Endothelial cell (in vitro differentiated cells): ENCODE measurements around the gene C16orf78. TPM values are rescaled to one million over a fixed set of nuclear protein-coding genes. Genes with fewer than 3 reads are reported as not detected.

Experiments used
- DNase-seq: peaks from one replicate; pipeline ENCODE4 v3.0.0; 2021; ENCODE audit warnings: low spot score
- H3K27ac Mint-ChIP-seq: one replicate; pipeline ENCODE4 v1.8.0; 2021; ENCODE audit warnings: mixed read lengths, inconsistent platforms; ENCODE audit not compliant: unreplicated experiment
- H3K27me3 Mint-ChIP-seq: one replicate; pipeline ENCODE4 v1.8.0; 2021; ENCODE audit warnings: mild to moderate bottlenecking, moderate library complexity, mixed read lengths, inconsistent platforms; ENCODE audit not compliant: unreplicated experiment
- H3K36me3 Mint-ChIP-seq: one replicate; pipeline ENCODE4 v1.8.0; 2021; ENCODE audit warnings: mild to moderate bottlenecking, low read depth, mixed read lengths, inconsistent platforms; ENCODE audit not compliant: unreplicated experiment
- H3K4me1 Mint-ChIP-seq: one replicate; pipeline ENCODE4 v1.8.0; 2021; ENCODE audit warnings: mild to moderate bottlenecking, mixed read lengths, inconsistent platforms; ENCODE audit not compliant: unreplicated experiment
- H3K4me3 Mint-ChIP-seq: one replicate; pipeline ENCODE4 v1.8.0; 2021; ENCODE audit warnings: mild to moderate bottlenecking, mixed read lengths, inconsistent platforms; ENCODE audit not compliant: unreplicated experiment
- H3K9me3 Mint-ChIP-seq: one replicate; pipeline ENCODE4 v1.8.0; 2021; ENCODE audit warnings: mixed read lengths, inconsistent platforms; ENCODE audit not compliant: unreplicated experiment
- total RNA-seq: library from RNA; stranded (reverse); fragmentation: NEBNext Ultra II Directional; extraction: Animal tissue kit (Norgen Biotek cat#: 25700); gene quantifications from one replicate; pipeline ENCODE4 v1.2.1, GENCODE V29; 2021; ENCODE audit not compliant: unreplicated experiment
- TF ChIP-seq, protein P1 (sequence below): fragments of 200-600 bp; sonication (generic); IDR thresholded peaks from one replicate; pipeline ENCODE4 v1.5.0; 2021; ENCODE audit warnings: antibody characterized with exemption; ENCODE audit not compliant: unreplicated experiment

The C16orf78 gene
- total RNA-seq, 1 donor from 2014 or later = not detected

DNA sequence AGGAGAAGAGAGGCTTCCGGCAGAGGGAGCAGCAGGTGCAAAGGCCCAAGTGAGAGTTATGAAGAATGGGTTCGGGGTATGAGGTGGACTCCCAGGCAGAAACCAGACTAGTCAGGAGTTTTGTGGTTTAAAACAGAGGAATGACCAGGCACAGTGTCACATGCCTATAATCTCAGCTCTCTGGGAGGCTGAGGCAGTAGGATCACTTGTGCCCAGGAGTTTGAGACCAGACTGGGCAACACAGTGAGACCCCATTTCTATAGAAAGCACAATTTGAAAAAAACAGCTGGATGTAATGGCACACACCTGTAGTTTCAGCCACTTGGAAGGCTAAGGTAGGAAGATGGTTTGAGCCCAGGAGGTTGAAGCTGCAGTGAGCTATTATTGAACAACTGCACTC, 43.8 kb downstream of the C16orf78 start:
- H3K4me3 Mint-ChIP-seq = no peak overlapping the region
- no peaks in the 10 kb centered on the region for H3K9me3 Mint-ChIP-seq
- TF ChIP-seq, protein P1, sequence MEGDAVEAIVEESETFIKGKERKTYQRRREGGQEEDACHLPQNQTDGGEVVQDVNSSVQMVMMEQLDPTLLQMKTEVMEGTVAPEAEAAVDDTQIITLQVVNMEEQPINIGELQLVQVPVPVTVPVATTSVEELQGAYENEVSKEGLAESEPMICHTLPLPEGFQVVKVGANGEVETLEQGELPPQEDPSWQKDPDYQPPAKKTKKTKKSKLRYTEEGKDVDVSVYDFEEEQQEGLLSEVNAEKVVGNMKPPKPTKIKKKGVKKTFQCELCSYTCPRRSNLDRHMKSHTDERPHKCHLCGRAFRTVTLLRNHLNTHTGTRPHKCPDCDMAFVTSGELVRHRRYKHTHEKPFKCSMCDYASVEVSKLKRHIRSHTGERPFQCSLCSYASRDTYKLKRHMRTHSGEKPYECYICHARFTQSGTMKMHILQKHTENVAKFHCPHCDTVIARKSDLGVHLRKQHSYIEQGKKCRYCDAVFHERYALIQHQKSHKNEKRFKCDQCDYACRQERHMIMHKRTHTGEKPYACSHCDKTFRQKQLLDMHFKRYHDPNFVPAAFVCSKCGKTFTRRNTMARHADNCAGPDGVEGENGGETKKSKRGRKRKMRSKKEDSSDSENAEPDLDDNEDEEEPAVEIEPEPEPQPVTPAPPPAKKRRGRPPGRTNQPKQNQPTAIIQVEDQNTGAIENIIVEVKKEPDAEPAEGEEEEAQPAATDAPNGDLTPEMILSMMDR = no peak
- H3K4me1 Mint-ChIP-seq = peaks cover 3% of the 10 kb centered on the region
- H3K36me3 Mint-ChIP-seq = peaks cover 13% of the 10 kb centered on the region
- DNase-seq = no peak
- no peak overlapping the region for H3K27ac Mint-ChIP-seq
- peaks cover 7% of the 10 kb centered on the region for H3K27me3 Mint-ChIP-seq

DNA sequence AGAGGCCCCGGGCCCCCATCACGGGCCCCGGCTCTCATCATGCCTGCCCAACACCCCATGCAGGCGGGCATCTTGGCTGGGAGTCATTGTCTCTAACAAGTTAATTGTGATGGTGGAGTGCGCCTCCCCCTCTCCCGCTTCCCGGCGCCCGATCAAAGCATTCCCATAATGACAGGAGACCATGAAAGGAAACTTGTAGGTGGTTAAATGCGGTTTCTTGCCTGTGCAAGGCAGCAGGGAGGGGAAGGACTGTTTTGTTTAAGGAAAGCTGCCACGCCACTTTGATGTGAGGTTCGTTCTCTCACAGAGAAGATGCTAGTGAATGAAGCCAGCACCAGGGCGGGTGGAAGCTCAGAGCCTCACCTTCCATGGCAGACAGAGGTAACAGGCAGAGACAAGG, 45.4 kb downstream of the C16orf78 start:
- H3K36me3 Mint-ChIP-seq = peaks cover 14% of the 10 kb centered on the region
- H3K9me3 Mint-ChIP-seq = no peaks in the 10 kb centered on the region
- peaks cover 3% of the 10 kb centered on the region for H3K4me1 Mint-ChIP-seq
- H3K27ac Mint-ChIP-seq = no peak overlapping the region
- no peaks in the 10 kb centered on the region for H3K27me3 Mint-ChIP-seq
- no peak for DNase-seq
- H3K4me3 Mint-ChIP-seq = no peak overlapping the region
- TF ChIP-seq, protein P1 = no peak

DNA sequence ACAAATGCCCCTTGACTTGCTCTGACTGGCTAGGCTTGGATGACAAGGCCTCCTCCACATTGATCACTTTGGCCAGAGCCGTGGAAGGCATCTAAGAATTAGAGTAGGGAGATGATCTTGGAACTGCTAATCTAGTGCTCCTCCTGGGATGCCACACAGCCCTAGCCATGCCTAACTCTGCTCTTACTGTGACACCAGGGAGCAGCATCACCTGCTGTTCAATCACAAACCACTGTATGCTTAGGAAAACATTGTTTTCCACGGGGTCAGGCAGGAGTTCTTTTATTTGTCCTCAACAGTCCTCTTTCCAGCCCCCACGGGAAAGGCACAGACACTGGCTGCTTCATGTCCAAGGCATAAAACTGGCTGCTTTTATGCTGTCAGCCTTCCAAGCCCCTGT, 46.3 kb downstream of the C16orf78 start:
- no peaks in the 10 kb centered on the region for H3K27me3 Mint-ChIP-seq
- H3K4me1 Mint-ChIP-seq = peaks cover 3% of the 10 kb centered on the region
- no peak overlapping the region for H3K27ac Mint-ChIP-seq
- TF ChIP-seq, protein P1 = no peak
- no peak for DNase-seq
- H3K36me3 Mint-ChIP-seq = peaks cover 9% of the 10 kb centered on the region
- H3K4me3 Mint-ChIP-seq = no peak overlapping the region
- H3K9me3 Mint-ChIP-seq = no peaks in the 10 kb centered on the region

DNA sequence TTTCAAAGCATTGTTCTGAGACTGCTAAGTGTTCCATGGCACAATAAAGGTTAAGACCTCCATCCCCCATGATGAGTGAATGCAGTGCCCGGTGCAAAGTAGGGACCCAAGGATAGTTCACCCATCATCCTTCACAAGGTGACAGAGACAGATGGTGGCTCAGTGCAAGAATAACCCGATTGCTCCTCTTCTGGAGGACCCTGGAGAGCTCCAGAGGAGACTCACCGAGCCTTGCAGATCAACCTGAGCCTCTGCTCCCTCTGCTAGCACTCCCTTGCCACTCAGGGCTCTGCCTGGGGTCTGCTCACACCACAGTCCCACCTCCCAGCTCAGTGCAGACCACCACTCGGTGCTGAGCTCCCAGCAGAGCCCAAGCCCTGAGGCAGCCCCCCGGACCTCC, 49.3 kb downstream of the C16orf78 start:
- TF ChIP-seq, protein P1 = no peak

DNA sequence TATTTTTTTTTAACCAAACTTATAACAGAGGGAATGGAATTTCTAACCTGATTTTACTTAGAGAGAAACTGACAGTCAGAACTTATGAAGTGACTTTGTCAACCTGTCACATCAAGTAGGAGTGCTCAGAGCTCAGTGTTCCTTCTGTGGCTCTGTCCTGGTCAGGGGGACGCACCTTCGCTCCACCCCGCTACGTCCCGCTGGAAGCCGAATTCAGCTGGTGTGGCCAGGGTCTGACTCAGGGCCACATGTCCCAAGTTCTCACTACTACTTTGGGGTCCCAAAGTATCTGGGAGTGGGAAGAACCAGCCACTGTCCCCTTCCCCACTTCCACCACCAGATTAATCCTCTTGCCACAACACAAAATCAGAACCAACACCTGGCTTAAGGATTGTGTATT, 51.4 kb downstream of the C16orf78 start:
- Mint-ChIP-seq H3K4me3 (no peak overlapping the region), H3K27me3 (peaks cover 1% of the 10 kb centered on the region), H3K4me1 (peaks cover 8% of the 10 kb centered on the region), H3K9me3 (no peaks in the 10 kb centered on the region), H3K27ac (no peak overlapping the region), H3K36me3 (peaks cover 26% of the 10 kb centered on the region)
- no peak for DNase-seq
- TF ChIP-seq, protein P1 = no peak

More for the DNA sequence above, 49.3 kb downstream of the C16orf78 start:
- Mint-ChIP-seq H3K9me3 (no peaks in the 10 kb centered on the region), H3K4me3 (no peak overlapping the region), H3K4me1 (peaks cover 3% of the 10 kb centered on the region), H3K27ac (no peak overlapping the region), H3K27me3 (no peaks in the 10 kb centered on the region), H3K36me3 (peaks cover 9% of the 10 kb centered on the region)
- no peak for DNase-seq
